B cell (primary cell): ENCODE measurements around the gene UNC5C. TPM values are rescaled to one million over a fixed set of nuclear protein-coding genes. Genes with fewer than 3 reads are reported as not detected.

Experiments
- ATAC-seq: fragments of 200-7000 bp; cut with Tn5 transposase; one replicate; pipeline ENCODE4 v1.10.0; 2021; ENCODE audit warnings: low read depth, mild to moderate bottlenecking, moderate number of reproducible peaks, moderate library complexity
- CTCF ChIA-PET: fragments of 350-600 bp; sonication (Branson Sonifier 250); formaldehyde crosslinking; loops from one replicate; lab custom pipeline; 2021; ENCODE audit warnings: antibody characterized with exemption, inconsistent platforms; lab: Charles Lee
- POLR2A ChIA-PET: fragments of 350-600 bp; sonication (Branson Sonifier 250); formaldehyde crosslinking; loops from one replicate; lab custom pipeline; 2021; ENCODE audit warnings: antibody characterized with exemption; lab: Charles Lee
- DNase-seq: peaks from one replicate; pipeline ENCODE4 v3.0.0; 2013
- H2AFZ ChIP-seq: 2 replicates; pipeline ENCODE4 v1.6.1; 2012; ENCODE audit warnings: mild to moderate bottlenecking, low read depth, low read length; ENCODE audit not compliant: insufficient read depth, poor library complexity, severe bottlenecking
- H3K27ac ChIP-seq, 2 donors: 1 replicate in 1 of 2; 2 replicates in 1 of 2; pipeline ENCODE4 v1.5.1; 2012 to 2013; ENCODE audit warnings: low read length in 2 of 2, mild to moderate bottlenecking in 2 of 2, moderate library complexity in 1 of 2
- H3K27me3 ChIP-seq, 4 experiments: fragments of 200-600 bp in 1 of 4; sonication (generic) in 1 of 4; replicated peaks in 1 of 4; 1 replicate in 2 of 4; 2 replicates in 2 of 4; pipeline versions ENCODE4 v1.6.1 to v1.7.0; 2013 to 2016; ENCODE audit warnings: low read length in 3 of 4, mild to moderate bottlenecking in 2 of 4, mixed read lengths in 1 of 4, moderate library complexity in 1 of 4; ENCODE audit not compliant: insufficient read depth in 4 of 4, control insufficient read depth in 3 of 4; ENCODE audit errors: control extremely low read depth in 1 of 4
- H3K36me3 ChIP-seq, 2 experiments: replicated peaks in 1 of 2; 1 replicate in 1 of 2; 2 replicates in 1 of 2; pipeline versions ENCODE4 v1.6.1 to v1.7.1; 2013; ENCODE audit warnings: low read length in 1 of 2; ENCODE audit not compliant: insufficient read depth in 2 of 2, control insufficient read depth in 1 of 2; ENCODE audit errors: control extremely low read depth in 1 of 2, extremely low read depth in 1 of 2
- H3K4me1 ChIP-seq, 2 donors: fragments of 200-600 bp in 1 of 2; sonication (generic) in 1 of 2; 1 replicate in 1 of 2; 2 replicates in 1 of 2; pipeline versions ENCODE4 v1.5.1 to v1.6.1; 2013 to 2017; ENCODE audit warnings: low read length in 2 of 2; ENCODE audit not compliant: control insufficient read depth in 2 of 2, insufficient read depth in 2 of 2
- H3K4me2 ChIP-seq: replicated peaks from 2 replicates; pipeline ENCODE3; 2012; ENCODE audit warnings: mild to moderate bottlenecking, low read depth, low read length; ENCODE audit not compliant: poor library complexity, severe bottlenecking
- H3K4me3 ChIP-seq, 5 experiments: fragments of 200-600 bp in 1 of 5; sonication (generic) in 1 of 5; 1 replicate in 3 of 5; 2 replicates in 2 of 5; pipeline versions ENCODE4 v1.5.1 to v1.7.0; 2011 to 2016; ENCODE audit warnings: low read length in 4 of 5, mild to moderate bottlenecking in 4 of 5, low read depth in 2 of 5, control low read depth in 1 of 5, moderate library complexity in 1 of 5; ENCODE audit not compliant: insufficient read depth in 1 of 5; ENCODE audit errors: control extremely low read depth in 1 of 5, extremely low read depth in 1 of 5
- H3K79me2 ChIP-seq: fragments of 200-600 bp; sonication (generic); one replicate; pipeline ENCODE4 v1.6.0; 2016; ENCODE audit warnings: low read length; ENCODE audit not compliant: control insufficient read depth, insufficient read depth
- H3K9ac ChIP-seq: fragments of 200-600 bp; sonication (generic); 2 replicates; pipeline ENCODE4 v1.6.1; 2017; ENCODE audit warnings: mild to moderate bottlenecking, low read length, moderate library complexity
- H3K9me3 ChIP-seq, 3 donors: one replicate each; pipeline versions ENCODE4 v1.6.1 to v1.7.1; 2013; ENCODE audit warnings: low read length in 2 of 3; ENCODE audit not compliant: control insufficient read depth in 2 of 3, insufficient read depth in 1 of 3; ENCODE audit errors: control extremely low read depth in 1 of 3
- H4K20me1 ChIP-seq: 2 replicates; pipeline ENCODE4 v1.6.0; 2012; ENCODE audit warnings: mild to moderate bottlenecking, low read length; ENCODE audit not compliant: insufficient read depth, control insufficient read depth, poor library complexity, severe bottlenecking
- H3K27ac Mint-ChIP-seq: one replicate; pipeline ENCODE4 v1.8.0; 2021; ENCODE audit warnings: mixed read lengths
- H3K27me3 Mint-ChIP-seq: one replicate; pipeline ENCODE4 v1.8.0; 2021; ENCODE audit warnings: mixed read lengths
- H3K4me1 Mint-ChIP-seq: one replicate; pipeline ENCODE4 v1.8.0; 2021; ENCODE audit warnings: mixed read lengths
- H3K4me3 Mint-ChIP-seq: one replicate; pipeline ENCODE4 v1.8.0; 2021; ENCODE audit warnings: mixed read lengths
- H3K9me3 Mint-ChIP-seq: one replicate; pipeline ENCODE4 v1.8.0; 2022; ENCODE audit warnings: mixed read lengths; ENCODE audit not compliant: insufficient read depth
- EZH2 ChIP-seq: IDR thresholded peaks from 2 replicates; pipeline ENCODE4 v1.6.1; 2012; ENCODE audit warnings: borderline replicate concordance, low read depth, mild to moderate bottlenecking, moderate library complexity, low read length; ENCODE audit not compliant: insufficient read depth, poor library complexity, severe bottlenecking
- WGBS: methylation state at CpG from one replicate; pipeline ENCODE4 v1.1.5; 2013; ENCODE audit warnings: missing lambda C conversion rate; ENCODE audit not compliant: insufficient coverage; 5-methylcytosine and 5-hydroxymethylcytosine counted together
- intact Hi-C: fragments of 100-400 bp; cut with micrococcal nuclease; formaldehyde crosslinking; loops from one replicate; pipeline ENCODE4 v1.10.0; 2022
- polyA plus RNA-seq: library from polyadenylated mRNA; depleted of rRNA; stranded (reverse); fragments of >200 nt; gene quantifications from 2 replicates; pipeline ENCODE4 v1.2.3, GENCODE V29; 2012
- total RNA-seq, 2 donors: library from RNA; stranded (reverse); fragments of 120-200 nt in 1 of 2; gene quantifications; 1 replicate in 1 of 2; 2 replicates in 1 of 2; pipeline versions ENCODE4 v1.2.3 to v1.2.4, GENCODE V29; 2013 to 2022
- TF ChIP-seq, protein P1 (sequence below): fragments of 200-600 bp; IDR thresholded peaks from one replicate; pipeline ENCODE4 v1.8.0; 2022; ENCODE audit warnings: antibody characterized with exemption, mild to moderate bottlenecking

The UNC5C gene
- total and polyA plus RNA-seq, 2 donors (not counting 1 experiment from before 2014, with no cell fraction given): not detected

DNA sequence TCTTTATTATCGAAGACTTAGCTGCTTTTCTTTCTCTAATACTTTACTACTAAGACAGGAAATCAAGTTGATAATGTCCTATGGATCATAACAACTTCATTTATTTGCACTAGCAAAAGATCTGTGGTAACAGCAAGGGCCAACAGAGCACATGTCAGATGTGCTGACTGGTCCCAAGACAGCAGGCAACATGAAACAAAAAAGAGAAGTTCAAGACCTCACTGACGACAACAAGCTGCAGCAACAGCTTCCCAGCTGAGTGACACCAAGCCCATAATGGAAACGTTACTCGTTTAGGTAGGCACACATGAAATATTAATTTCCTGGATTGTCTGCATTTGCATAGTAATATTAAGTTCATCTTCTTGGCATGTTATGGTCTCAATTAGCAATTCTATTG lies 126.9 kb downstream of the UNC5C start:
- H4K20me1 ChIP-seq: no peaks in the 10 kb centered on the region
- no peaks in the 10 kb centered on the region for H3K36me3 ChIP-seq
- intact Hi-C loops: no loop called here
- no peak overlapping the region for H3K27ac Mint-ChIP-seq
- H3K27ac ChIP-seq: no peak overlapping the region
- no peaks in the 10 kb centered on the region for H3K4me1 Mint-ChIP-seq
- ChIA-PET POLR2A (no interaction called here), CTCF (no interaction called here)
- no peak overlapping the region for H3K4me3 Mint-ChIP-seq
- H3K27me3 ChIP-seq: no peaks in the 10 kb centered on the region
- no peak for TF ChIP-seq EZH2
- TF ChIP-seq, protein P1, sequence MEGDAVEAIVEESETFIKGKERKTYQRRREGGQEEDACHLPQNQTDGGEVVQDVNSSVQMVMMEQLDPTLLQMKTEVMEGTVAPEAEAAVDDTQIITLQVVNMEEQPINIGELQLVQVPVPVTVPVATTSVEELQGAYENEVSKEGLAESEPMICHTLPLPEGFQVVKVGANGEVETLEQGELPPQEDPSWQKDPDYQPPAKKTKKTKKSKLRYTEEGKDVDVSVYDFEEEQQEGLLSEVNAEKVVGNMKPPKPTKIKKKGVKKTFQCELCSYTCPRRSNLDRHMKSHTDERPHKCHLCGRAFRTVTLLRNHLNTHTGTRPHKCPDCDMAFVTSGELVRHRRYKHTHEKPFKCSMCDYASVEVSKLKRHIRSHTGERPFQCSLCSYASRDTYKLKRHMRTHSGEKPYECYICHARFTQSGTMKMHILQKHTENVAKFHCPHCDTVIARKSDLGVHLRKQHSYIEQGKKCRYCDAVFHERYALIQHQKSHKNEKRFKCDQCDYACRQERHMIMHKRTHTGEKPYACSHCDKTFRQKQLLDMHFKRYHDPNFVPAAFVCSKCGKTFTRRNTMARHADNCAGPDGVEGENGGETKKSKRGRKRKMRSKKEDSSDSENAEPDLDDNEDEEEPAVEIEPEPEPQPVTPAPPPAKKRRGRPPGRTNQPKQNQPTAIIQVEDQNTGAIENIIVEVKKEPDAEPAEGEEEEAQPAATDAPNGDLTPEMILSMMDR: no peak
- H3K27me3 Mint-ChIP-seq: no peaks in the 10 kb centered on the region
- no peak overlapping the region for H3K4me3 ChIP-seq
- H3K9ac ChIP-seq: no peak overlapping the region
- no peak overlapping the region for H2AFZ ChIP-seq
- DNase-seq (no peak), ATAC-seq (no peak)
- H3K9me3 ChIP-seq: no peaks in the 10 kb centered on the region
- H3K9me3 Mint-ChIP-seq: no peaks in the 10 kb centered on the region
- WGBS: 0% methylated on average over 1 of the region's 4 CpGs
- H3K4me2 ChIP-seq: no peak overlapping the region
- H3K4me1 ChIP-seq: no peaks in the 10 kb centered on the region
- H3K79me2 ChIP-seq: no peaks in the 10 kb centered on the region

DNA sequence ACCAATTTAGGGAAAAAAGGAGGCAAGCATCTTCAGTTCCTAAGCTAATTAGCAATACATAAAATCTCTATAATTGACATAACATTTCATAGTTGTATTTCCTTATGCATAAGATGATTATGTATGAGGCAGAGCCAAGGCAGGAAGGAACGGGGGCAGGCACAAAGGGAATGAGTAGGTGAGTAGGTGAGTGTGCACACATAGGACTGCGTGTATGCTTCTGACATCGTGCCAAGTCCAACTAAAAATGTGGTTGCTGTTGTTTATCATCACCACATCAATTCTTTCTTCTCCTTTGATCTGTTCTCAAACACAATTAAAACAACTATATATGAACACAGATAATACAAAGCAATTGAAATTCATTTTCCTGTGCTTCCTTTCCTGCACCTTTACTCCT lies 131.2 kb downstream of the UNC5C start:
- Histone ChIP-seq H4K20me1 (no peaks in the 10 kb centered on the region), H3K27me3 (no peaks in the 10 kb centered on the region), H3K4me2 (no peak overlapping the region), H3K27ac (no peak overlapping the region), H2AFZ (no peak overlapping the region), H3K36me3 (no peaks in the 10 kb centered on the region), H3K9me3 (no peaks in the 10 kb centered on the region), H3K4me3 (no peak overlapping the region), H3K79me2 (no peaks in the 10 kb centered on the region), H3K4me1 (no peaks in the 10 kb centered on the region), H3K9ac (no peak overlapping the region)
- whole genome bisulfite sequencing: no CpG with 5 or more reads among the region's 3 CpGs
- H3K4me3 Mint-ChIP-seq: no peak overlapping the region
- DNase-seq (no peak), ATAC-seq (no peak)
- H3K4me1 Mint-ChIP-seq: no peaks in the 10 kb centered on the region
- ChIA-PET POLR2A (no interaction called here), CTCF (no interaction called here)
- no peak overlapping the region for H3K27ac Mint-ChIP-seq
- TF ChIP-seq, protein P1: no peak
- no peak for TF ChIP-seq EZH2
- H3K27me3 Mint-ChIP-seq: no peaks in the 10 kb centered on the region
- intact Hi-C loops: no loop called here
- no peaks in the 10 kb centered on the region for H3K9me3 Mint-ChIP-seq
